H9 (cell line): Measurements from ENCODE around the gene MED15. TPM values are rescaled to one million over a fixed set of nuclear protein-coding genes. Genes with fewer than 3 reads are reported as not detected.
A peak's percentile ranks its signal among the peaks of the same experiment; 100 is the strongest.

Experiments
- DNase-seq: peaks from one replicate; pipeline ENCODE4 v3.0.0-alpha.2; 2017
- H2AFZ ChIP-seq: one replicate; pipeline ENCODE4 v1.6.1; 2013; ENCODE audit warnings: mild to moderate bottlenecking, low read length, control low read depth, moderate library complexity
- H2AK5ac ChIP-seq: 2 replicates; pipeline ENCODE4 v1.6.1; 2013; ENCODE audit warnings: low read length, control low read depth, mixed read lengths; ENCODE audit not compliant: insufficient read length
- H2BK120ac ChIP-seq: one replicate; pipeline ENCODE4 v1.6.1; 2013; ENCODE audit warnings: low read depth, mild to moderate bottlenecking, low read length, control low read depth, inconsistent platforms; ENCODE audit not compliant: poor library complexity, severe bottlenecking
- H2BK12ac ChIP-seq: 2 replicates; pipeline ENCODE4 v1.6.1; 2013; ENCODE audit warnings: low read length, control low read depth, mixed read lengths, low read depth; ENCODE audit not compliant: insufficient read length
- H2BK15ac ChIP-seq: 2 replicates; pipeline ENCODE4 v1.6.1; 2013; ENCODE audit warnings: low read depth, low read length, control low read depth
- H2BK20ac ChIP-seq: one replicate; pipeline ENCODE4 v1.6.1; 2013; ENCODE audit warnings: low read depth, mild to moderate bottlenecking, low read length, control low read depth, inconsistent platforms; ENCODE audit not compliant: poor library complexity, severe bottlenecking
- H2BK5ac ChIP-seq: 2 replicates; pipeline ENCODE4 v1.6.1; 2013; ENCODE audit warnings: low read length, control low read depth, mixed read lengths; ENCODE audit not compliant: insufficient read length
- H3K14ac ChIP-seq: 2 replicates; pipeline ENCODE4 v1.6.1; 2013; ENCODE audit warnings: low read length, control low read depth; ENCODE audit not compliant: insufficient read depth
- H3K18ac ChIP-seq: 2 replicates; pipeline ENCODE4 v1.6.1; 2013; ENCODE audit warnings: low read depth, mild to moderate bottlenecking, mixed read lengths, low read length, control low read depth; ENCODE audit not compliant: insufficient read length
- H3K23ac ChIP-seq: 2 replicates; pipeline ENCODE4 v1.6.1; 2013; ENCODE audit warnings: low read length, control low read depth, mixed read lengths, low read depth; ENCODE audit not compliant: insufficient read length
- H3K23me2 ChIP-seq: 2 replicates; pipeline ENCODE4 v1.6.1; 2013; ENCODE audit warnings: low read depth, mild to moderate bottlenecking, mixed read lengths, low read length, control low read depth; ENCODE audit not compliant: insufficient read length, poor library complexity, severe bottlenecking
- H3K27ac ChIP-seq: 2 replicates; pipeline ENCODE4 v1.5.1; 2013; ENCODE audit warnings: low read length, control low read depth, mixed read lengths, low read depth; ENCODE audit not compliant: insufficient read length
- H3K27me3 ChIP-seq: 2 replicates; pipeline ENCODE4 v1.6.1; 2013; ENCODE audit warnings: low read length, control low read depth, inconsistent platforms; ENCODE audit not compliant: insufficient read depth
- H3K4ac ChIP-seq: 2 replicates; pipeline ENCODE4 v1.6.1; 2013; ENCODE audit warnings: low read depth, mild to moderate bottlenecking, control low read depth, inconsistent platforms, low read length, moderate library complexity
- H3K4me1 ChIP-seq: 2 replicates; pipeline ENCODE4 v1.6.1; 2013; ENCODE audit warnings: low read length, control low read depth, inconsistent platforms; ENCODE audit not compliant: insufficient read depth
- H3K4me2 ChIP-seq: 2 replicates; pipeline ENCODE4 v1.6.1; 2013; ENCODE audit warnings: low read length, control low read depth, mixed read lengths; ENCODE audit not compliant: insufficient read length, insufficient read depth
- H3K56ac ChIP-seq: 2 replicates; pipeline ENCODE4 v1.6.1; 2013; ENCODE audit warnings: low read depth, mild to moderate bottlenecking, mixed read lengths, low read length, control low read depth; ENCODE audit not compliant: insufficient read length
- H3K79me1 ChIP-seq: 2 replicates; pipeline ENCODE4 v1.6.1; 2013; ENCODE audit warnings: low read depth, mild to moderate bottlenecking, moderate library complexity, low read length, control low read depth, inconsistent platforms; ENCODE audit not compliant: insufficient read depth, poor library complexity, severe bottlenecking
- H3K79me2 ChIP-seq: 2 replicates; pipeline ENCODE4 v1.6.1; 2013; ENCODE audit warnings: low read length, control low read depth, inconsistent platforms; ENCODE audit not compliant: insufficient read depth
- H3K9ac ChIP-seq: 2 replicates; pipeline ENCODE4 v1.6.1; 2013; ENCODE audit warnings: low read length, control low read depth, mixed read lengths; ENCODE audit not compliant: insufficient read length; ENCODE audit errors: extremely low read depth
- H3K9me3 ChIP-seq: one replicate; pipeline ENCODE4 v1.6.1; 2013; ENCODE audit warnings: low read depth, low read length, inconsistent platforms; ENCODE audit not compliant: control insufficient read depth
- H3T11ph ChIP-seq: one replicate; pipeline ENCODE4 v1.6.1; 2013; ENCODE audit warnings: mild to moderate bottlenecking, low read length, control low read depth, inconsistent platforms
- H4K20me1 ChIP-seq: one replicate; pipeline ENCODE4 v1.6.1; 2013; ENCODE audit not compliant: control insufficient read depth, insufficient read length, insufficient read depth
- H4K5ac ChIP-seq: 2 replicates; pipeline ENCODE4 v1.6.1; 2013; ENCODE audit warnings: low read depth, mild to moderate bottlenecking, mixed read lengths, low read length, control low read depth; ENCODE audit not compliant: insufficient read length
- H4K8ac ChIP-seq: replicated peaks from 2 replicates; pipeline ENCODE4 v1.6.1; 2013; ENCODE audit warnings: low read length, control low read depth, mixed read lengths, low read depth; ENCODE audit not compliant: insufficient read length
- H4K91ac ChIP-seq: 2 replicates; pipeline ENCODE4 v1.6.1; 2013; ENCODE audit warnings: low read depth, mild to moderate bottlenecking, moderate library complexity, mixed read lengths, low read length, control low read depth; ENCODE audit not compliant: insufficient read length
- H3K27ac Mint-ChIP-seq, 3 experiments: 2 replicates in 2 of 3; 3 replicates in 1 of 3; pipeline ENCODE4 v1.8.0; 2020 to 2021; ENCODE audit warnings: mixed read lengths in 3 of 3, mild to moderate bottlenecking in 1 of 3, moderate library complexity in 1 of 3
- H3K27me3 Mint-ChIP-seq: 2 replicates; pipeline ENCODE4 v1.8.0; 2021; ENCODE audit warnings: low read depth, mild to moderate bottlenecking, moderate library complexity, mixed read lengths
- H3K36me3 Mint-ChIP-seq, 3 experiments: 2 replicates in 2 of 3; 3 replicates in 1 of 3; pipeline ENCODE4 v1.8.0; 2020 to 2021; ENCODE audit warnings: low read depth in 3 of 3, mixed read lengths in 3 of 3; ENCODE audit not compliant: insufficient read depth in 1 of 3
- H3K4me1 Mint-ChIP-seq, 2 experiments: 2 replicates each; pipeline ENCODE4 v1.8.0; 2020; ENCODE audit warnings: mixed read lengths in 2 of 2
- H3K4me3 Mint-ChIP-seq, 2 experiments: 2 replicates in 1 of 2; 3 replicates in 1 of 2; pipeline ENCODE4 v1.8.0; 2020 to 2021; ENCODE audit warnings: mild to moderate bottlenecking in 2 of 2, mixed read lengths in 2 of 2, moderate library complexity in 1 of 2
- H3K9me3 Mint-ChIP-seq, 2 experiments: 2 replicates in 1 of 2; 3 replicates in 1 of 2; pipeline ENCODE4 v1.8.0; 2020; ENCODE audit warnings: mild to moderate bottlenecking in 2 of 2, mixed read lengths in 2 of 2, moderate library complexity in 1 of 2
- WGBS: extraction: QIAGEN DNeasy Blood & Tissue Kit; methylation state at CpG from one replicate; pipeline ENCODE4 v1.1.7; 2013; ENCODE audit warnings: missing lambda C conversion rate, low lambda C conversion rate, mixed read lengths; ENCODE audit not compliant: insufficient read length; ENCODE audit errors: extremely low coverage; 5-methylcytosine and 5-hydroxymethylcytosine counted together
- total RNA-seq: library from RNA; stranded (reverse); gene quantifications from 2 replicates; pipeline ENCODE4 v1.2.1, GENCODE V29; 2021
- TF ChIP-seq, protein P1 (sequence below): fragments of 200-600 bp; sonication (generic); conservative IDR thresholded peaks from 3 replicates; pipeline ENCODE4 v1.8.0; 2021; ENCODE audit warnings: antibody characterized with exemption, mild to moderate bottlenecking

Gene MED15
- total RNA-seq, 1 experiment from 2014 or later: 47.4 TPM

DNA sequence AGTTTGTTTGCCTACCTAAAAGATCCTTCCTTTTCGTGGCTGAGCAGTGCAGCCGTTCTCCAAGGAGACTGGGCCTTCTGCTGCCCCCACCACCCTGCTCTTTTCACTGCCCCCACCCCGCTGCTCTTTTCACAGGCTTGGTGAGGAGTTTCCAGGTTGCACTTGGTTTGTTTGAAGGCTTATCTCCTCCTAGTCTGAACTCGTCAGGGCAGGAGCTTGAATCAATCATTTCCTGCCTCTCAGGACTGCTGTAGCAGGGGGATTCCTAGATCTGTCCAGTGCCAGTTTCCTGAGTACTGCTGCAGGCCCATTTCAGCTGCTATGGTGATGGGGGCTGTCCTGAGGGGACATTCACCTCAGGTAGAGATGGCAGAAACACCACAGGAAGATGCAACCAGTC lies 10.0 kb downstream of the MED15 start:
- no peaks in the 10 kb centered on the region for H3K27me3 Mint-ChIP-seq
- Histone ChIP-seq H3K27ac (no peak overlapping the region), H3T11ph (no peak overlapping the region), H2BK5ac (no peak overlapping the region), H2AFZ (no peak overlapping the region), H3K27me3 (no peaks in the 10 kb centered on the region), H3K18ac (no peak overlapping the region), H2BK15ac (no peak overlapping the region), H3K4me2 (no peak overlapping the region), H2AK5ac (no peak overlapping the region), H4K91ac (no peak overlapping the region), H4K20me1 (no peaks in the 10 kb centered on the region), H2BK12ac (no peak overlapping the region), H3K9me3 (no peaks in the 10 kb centered on the region), H3K56ac (no peak overlapping the region), H3K79me1 (peaks cover 4% of the 10 kb centered on the region), H3K79me2 (peaks cover 16% of the 10 kb centered on the region; the same call in 1 of the 2 replicates), H2BK120ac (no peak overlapping the region), H4K8ac (no peak overlapping the region), H3K4me1 (no peaks in the 10 kb centered on the region), H4K5ac (no peak overlapping the region), H3K14ac (no peak overlapping the region), H3K23me2 (no peaks in the 10 kb centered on the region), H3K23ac (no peak overlapping the region), H3K9ac (no peak overlapping the region), H2BK20ac (no peak overlapping the region), H3K4ac (no peak overlapping the region)
- no peaks in the 10 kb centered on the region; a peak in 1 of 5 replicates for H3K9me3 Mint-ChIP-seq
- whole genome bisulfite sequencing: no CpG with 5 or more reads among the region's 4 CpGs
- no peak for DNase-seq
- peak overlapping the region in 2 of 3 experiments; percentile 15 to 69; a peak in 4 of 7 replicates for H3K27ac Mint-ChIP-seq
- TF ChIP-seq, protein P1, sequence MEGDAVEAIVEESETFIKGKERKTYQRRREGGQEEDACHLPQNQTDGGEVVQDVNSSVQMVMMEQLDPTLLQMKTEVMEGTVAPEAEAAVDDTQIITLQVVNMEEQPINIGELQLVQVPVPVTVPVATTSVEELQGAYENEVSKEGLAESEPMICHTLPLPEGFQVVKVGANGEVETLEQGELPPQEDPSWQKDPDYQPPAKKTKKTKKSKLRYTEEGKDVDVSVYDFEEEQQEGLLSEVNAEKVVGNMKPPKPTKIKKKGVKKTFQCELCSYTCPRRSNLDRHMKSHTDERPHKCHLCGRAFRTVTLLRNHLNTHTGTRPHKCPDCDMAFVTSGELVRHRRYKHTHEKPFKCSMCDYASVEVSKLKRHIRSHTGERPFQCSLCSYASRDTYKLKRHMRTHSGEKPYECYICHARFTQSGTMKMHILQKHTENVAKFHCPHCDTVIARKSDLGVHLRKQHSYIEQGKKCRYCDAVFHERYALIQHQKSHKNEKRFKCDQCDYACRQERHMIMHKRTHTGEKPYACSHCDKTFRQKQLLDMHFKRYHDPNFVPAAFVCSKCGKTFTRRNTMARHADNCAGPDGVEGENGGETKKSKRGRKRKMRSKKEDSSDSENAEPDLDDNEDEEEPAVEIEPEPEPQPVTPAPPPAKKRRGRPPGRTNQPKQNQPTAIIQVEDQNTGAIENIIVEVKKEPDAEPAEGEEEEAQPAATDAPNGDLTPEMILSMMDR: no peak
- peaks cover 2 to 3% of the 10 kb centered on the region in 2 experiments for H3K4me1 Mint-ChIP-seq
- peaks cover 7 to 29% (median 15%) of the 10 kb centered on the region in 3 experiments; a peak in 6 of 7 replicates for H3K36me3 Mint-ChIP-seq
- H3K4me3 Mint-ChIP-seq: no peak overlapping the region
